Vagina (tissue), 2 donors: ENCODE measurements around the gene CCDC112.

Source experiments
- POLR2A ChIP-seq, 2 donors: fragments of 450-650 bp; IDR thresholded peaks; one replicate each; pipeline ENCODE4 v1.6.1; 2017; ENCODE audit warnings: antibody characterized with exemption in 2 of 2, mild to moderate bottlenecking in 2 of 2, moderate library complexity in 2 of 2
- POLR2AphosphoS5 ChIP-seq, 2 donors: sonication (generic); formaldehyde crosslinking; IDR thresholded peaks; one replicate each; pipeline ENCODE4 v1.9.0; 2017; ENCODE audit warnings: antibody characterized with exemption in 2 of 2, mild to moderate bottlenecking in 2 of 2, low read depth in 1 of 2; ENCODE audit not compliant: insufficient read depth in 1 of 2
- TF ChIP-seq, protein P1 (sequence below), 3 experiments: fragments of 450-650 bp in 2 of 3; fragments of 200-600 bp in 1 of 3; sonication (generic) in 1 of 3; IDR thresholded peaks; one replicate each; pipeline ENCODE4 v1.5.1; 2017 to 2019; ENCODE audit warnings: antibody characterized with exemption in 3 of 3, mild to moderate bottlenecking in 2 of 3, moderate library complexity in 2 of 3

DNA sequence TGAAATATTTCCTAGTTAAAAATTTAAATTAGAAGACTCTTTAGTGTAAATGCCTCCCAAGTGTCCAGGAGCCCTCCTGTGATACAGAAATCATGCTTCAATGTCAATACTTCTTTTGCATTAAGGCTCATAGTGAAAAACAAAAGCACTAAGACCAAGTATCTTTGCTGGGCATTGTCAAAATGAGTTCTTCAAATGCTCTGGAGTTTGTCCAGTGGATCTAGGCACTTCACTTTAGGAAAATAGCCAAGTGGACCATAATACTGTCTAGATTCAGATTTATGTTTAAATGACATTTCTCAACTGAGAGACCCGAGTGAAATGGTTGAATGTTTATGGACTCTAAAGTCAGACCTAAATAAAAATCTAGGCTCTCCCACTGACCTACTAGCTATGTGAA lies 21.3 kb upstream of the CCDC112 start:
- TF ChIP-seq, protein P1, sequence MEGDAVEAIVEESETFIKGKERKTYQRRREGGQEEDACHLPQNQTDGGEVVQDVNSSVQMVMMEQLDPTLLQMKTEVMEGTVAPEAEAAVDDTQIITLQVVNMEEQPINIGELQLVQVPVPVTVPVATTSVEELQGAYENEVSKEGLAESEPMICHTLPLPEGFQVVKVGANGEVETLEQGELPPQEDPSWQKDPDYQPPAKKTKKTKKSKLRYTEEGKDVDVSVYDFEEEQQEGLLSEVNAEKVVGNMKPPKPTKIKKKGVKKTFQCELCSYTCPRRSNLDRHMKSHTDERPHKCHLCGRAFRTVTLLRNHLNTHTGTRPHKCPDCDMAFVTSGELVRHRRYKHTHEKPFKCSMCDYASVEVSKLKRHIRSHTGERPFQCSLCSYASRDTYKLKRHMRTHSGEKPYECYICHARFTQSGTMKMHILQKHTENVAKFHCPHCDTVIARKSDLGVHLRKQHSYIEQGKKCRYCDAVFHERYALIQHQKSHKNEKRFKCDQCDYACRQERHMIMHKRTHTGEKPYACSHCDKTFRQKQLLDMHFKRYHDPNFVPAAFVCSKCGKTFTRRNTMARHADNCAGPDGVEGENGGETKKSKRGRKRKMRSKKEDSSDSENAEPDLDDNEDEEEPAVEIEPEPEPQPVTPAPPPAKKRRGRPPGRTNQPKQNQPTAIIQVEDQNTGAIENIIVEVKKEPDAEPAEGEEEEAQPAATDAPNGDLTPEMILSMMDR (IDR thresholded peaks at IDR 0.05), result no peak
- TF ChIP-seq POLR2A (IDR thresholded peaks at IDR 0.05) (no peak), POLR2AphosphoS5 (IDR thresholded peaks at IDR 0.05; ENCODE audit: insufficient read depth in 1 of 2, low read depth in 1 of 2) (no peak)
